Hematopoietic multipotent progenitor cell treated with erythropoietin and hydrocortisone succinate and interleukin-3 and kit ligand, for 17 days (in vitro differentiated cells): ENCODE measurements around the gene HEG1.

Experiments
- DNase-seq: peaks from one replicate; pipeline ENCODE4 v3.0.0-alpha.2; 2015; ENCODE audit warnings: low spot score

HEG1 gene

DNA sequence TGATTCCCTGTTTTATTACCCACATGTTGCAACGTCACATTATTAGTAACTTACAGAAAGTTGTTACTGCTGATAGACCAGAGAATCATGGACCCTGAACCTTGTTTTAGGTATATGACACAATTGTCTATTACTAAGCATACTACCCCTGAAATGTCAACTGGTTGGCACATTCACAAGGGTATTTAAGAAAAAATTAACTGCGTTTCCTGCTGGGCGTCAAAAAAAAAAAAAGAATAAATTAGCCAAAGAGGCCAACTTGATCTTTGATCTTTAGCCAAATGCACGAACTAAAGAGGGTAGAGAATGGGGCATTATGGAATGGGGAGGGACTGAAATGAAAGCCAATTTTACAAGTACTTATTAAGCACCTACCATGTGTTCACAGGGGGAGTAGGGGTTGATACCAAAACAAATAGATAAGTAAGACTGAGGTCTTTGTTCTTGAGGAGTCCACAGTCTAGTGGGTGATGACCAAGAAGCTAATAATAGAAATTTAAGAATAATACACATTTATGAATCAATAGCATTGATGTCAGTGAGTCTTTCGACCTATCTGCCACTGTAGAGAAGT lies 103.4 kb downstream of the HEG1 start:
- DNase-seq, result no peak

DNA sequence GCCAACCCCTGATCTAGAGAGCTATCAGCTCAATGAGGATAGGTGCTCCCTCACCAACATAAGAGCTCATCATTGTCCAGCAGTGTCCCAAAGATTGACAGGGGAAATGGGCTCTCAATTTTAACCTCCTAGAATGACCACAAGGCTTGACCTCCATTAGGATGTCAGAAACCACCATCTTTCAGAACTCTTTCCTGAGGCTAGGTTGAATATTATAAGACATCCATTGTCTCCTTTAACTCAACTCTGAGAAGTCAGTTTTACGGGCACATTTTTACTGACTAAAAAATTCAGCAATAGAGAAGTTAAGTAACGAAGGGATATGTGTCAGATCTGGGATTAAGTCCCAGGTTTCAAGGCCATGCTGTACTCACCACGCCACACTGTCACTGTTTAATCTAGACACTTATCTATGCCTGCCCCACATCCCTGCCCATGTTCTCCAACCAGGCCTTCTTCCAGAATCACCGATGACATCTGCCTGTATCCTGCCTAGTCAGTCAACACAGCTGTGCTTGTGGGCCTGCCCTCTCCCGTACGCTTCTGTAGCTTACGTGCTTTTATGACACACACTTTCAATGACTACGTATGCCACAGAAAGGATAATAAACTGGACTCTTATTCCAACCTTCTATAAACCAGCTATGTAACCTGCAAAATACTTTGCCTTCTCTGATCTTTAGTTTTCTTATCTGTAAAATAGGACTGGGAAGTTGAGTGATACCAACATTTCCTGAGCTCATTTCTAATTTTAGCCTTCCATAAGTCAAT lies 104.1 kb downstream of the HEG1 start:
- DNase-seq, result no peak

DNA sequence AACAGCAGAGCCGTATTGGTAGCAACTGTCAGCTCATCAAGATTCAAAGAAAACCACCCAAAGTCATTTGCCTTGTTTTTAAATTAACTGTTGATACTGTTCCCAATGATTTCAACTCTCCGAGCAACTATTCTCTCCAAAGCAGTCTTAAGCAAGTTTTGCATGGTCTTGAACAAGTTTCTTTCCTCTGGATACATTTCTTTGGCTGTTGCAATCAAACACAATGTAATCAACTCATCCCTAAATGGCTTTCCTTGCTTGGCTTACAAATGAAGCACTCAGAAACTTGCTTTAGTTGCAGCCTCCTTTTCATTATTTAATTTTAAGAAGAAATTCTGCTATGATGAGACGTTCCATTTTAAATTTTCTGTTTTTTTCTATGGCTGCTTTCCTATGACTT lies 105.8 kb downstream of the HEG1 start:
- no peak for DNase-seq

DNA sequence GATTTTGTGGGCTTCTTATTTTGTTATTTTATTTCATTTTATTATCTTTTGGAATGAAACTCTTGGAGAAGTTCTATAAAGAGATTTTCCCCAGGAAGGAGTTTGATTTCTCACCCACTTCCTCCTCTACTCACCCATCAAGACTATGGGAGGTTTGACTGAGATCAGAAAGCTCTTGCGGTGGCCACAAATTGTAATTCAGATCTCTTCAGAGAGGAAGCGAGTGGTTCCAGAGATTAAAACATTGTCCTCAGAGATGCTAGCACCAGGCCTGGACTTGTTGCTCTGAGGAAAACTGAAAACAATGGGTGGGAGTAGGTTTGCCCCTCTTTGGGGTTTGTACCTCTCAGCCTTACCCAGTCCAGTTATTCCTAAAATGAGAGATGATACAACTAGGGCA lies 113.2 kb downstream of the HEG1 start:
- no peak for DNase-seq

DNA sequence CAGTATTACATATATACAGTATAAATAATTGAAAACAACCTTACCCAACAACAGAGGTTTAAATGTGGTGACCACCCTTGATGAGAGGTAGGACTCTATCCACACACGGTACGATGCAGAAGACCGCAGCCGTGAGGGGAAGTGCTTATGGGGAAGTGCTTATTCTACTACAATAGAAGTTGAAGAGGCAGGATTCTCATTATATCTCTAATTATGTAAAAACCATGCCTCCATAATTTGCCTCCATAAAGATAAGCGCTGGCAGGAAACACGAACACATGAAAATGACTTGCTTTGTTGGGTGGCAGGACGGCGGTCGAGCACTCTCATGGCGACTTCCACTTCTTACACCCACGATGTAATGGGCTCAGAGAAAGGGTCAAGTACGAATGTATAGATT lies 114.0 kb downstream of the HEG1 start:
- DNase-seq, result no peak

DNA sequence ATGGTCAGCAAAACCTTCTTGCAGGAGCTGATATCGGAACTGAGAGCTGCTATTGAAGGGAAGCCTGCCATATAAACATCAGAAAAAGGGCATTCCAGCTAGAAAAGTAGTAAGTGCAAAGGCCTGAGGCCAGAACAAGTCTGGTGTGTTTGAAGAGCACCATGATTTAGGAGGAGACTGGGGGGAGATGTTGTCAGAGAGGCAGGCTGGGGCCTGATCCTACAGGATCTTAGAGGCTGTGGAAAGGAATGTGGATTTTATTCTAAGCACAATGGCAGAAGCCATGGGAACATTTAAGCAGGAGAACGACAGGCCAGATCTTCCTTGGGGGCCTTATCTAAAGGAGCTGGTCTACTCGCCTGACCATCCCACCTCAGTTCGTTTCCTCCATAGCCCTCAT lies 116.1 kb downstream of the HEG1 start:
- no peak for DNase-seq

DNA sequence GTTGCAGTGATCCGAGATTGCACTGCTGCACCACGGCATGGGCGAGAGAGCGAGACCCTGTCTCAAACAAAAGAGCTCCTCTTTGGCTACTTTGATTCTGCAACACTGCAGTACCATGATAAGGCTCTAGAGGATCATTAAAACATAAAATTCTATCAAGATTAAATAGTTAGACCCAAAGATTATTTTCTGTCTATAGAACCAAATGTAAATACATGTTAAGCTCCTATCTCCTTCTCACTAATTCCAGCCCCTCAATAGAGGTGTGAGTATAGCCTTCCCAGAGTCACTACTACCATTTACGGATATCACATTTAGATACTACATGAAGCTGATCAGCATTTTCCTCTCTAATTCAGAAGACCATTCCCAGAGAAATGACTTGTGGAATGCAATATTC lies 116.9 kb downstream of the HEG1 start:
- DNase-seq, result no peak

DNA sequence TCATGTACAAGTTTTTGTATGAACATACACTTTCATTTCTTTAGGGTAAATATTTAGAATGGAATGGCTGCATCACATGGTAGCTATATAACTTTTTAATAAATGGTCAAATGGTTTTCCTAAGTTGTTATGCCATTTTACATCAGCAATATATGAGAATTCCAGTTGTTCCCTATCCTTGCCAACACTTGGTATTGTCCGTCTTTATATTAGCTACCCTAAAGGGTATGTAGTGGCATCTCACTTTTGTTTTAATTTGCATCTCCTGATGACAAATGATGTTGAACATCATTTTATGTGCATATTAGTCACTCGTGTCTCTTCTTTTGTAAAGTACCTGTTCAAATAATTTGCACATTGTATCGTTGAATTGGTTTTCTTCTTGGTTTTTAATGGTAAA lies 118.7 kb downstream of the HEG1 start:
- DNase-seq, result no peak

DNA sequence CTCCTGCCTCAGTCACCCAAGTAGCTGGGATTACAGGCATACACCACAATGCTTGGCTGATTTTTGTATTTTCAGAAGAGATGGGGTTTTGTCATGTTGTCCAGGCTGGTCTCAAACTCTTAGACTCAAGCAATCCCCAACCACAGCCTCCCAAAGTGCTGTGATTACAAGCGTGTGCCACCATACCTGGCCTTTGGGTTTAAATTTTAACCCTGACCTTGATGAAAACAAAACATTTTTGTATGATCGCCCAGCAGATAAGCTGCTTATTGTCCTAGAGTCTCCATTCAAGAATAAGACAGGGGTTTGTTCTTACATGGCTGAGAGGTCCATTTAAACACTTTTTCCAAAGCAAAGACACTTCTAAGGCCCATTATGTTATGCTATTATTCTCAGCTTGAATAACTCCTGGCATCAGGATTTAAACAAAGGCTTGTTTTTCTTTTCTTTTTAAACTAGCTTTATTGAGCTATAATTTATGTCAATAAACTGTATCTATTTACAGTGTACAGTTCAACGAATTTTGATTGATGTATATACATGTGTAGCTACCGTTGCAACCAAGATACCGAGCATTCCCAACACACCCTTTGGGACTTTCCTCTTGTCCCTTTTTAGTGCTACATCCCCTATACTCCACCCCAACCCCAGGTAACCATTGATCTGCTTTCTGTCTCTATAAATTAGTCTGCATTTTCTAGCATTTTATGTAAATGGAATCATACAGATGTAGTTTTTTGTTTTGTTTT lies 119.8 kb downstream of the HEG1 start:
- no peak for DNase-seq

DNA sequence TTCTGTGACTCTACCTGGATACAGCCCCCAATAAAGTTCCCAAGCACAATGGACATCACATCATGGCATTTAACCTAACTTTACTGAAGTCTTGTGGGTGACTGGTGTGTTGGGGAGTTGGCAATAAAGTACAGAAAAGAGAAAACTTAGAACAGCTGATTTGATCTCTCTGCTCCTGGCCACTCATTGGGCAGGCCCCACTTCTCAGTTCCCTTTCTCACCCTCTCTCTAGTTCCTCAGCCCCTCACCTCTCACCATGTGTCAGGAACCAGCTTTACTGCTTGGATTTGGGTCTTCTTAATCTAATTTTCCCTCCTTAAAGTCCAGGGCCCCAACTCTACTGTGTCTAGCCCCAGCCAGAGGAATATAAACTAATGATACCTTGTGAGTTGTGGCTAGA lies 120.5 kb downstream of the HEG1 start:
- no peak for DNase-seq

DNA sequence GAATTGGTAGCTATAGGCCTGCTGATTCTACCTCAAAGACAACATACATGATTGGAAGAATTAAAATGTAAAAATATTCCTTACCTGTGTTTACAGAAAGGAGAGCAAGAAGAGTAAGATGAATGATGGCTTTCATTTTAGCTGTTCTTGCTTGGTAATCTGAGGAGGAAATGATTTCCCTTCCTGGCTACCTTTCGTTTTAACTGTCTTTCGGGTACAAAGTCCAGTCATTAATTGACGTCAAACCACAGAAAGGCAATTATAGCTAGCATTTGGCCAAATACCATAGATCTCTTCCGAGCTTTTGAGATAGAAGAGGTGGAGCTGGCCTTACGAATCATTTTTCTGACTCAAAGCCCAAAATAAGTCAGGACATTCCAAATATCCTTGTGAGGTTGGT lies 121.2 kb downstream of the HEG1 start, which contains the start of gene MUC13:
TSS of gene MUC13 (minus strand) at position 175 of the 400 bp plus-strand sequence. CDS start at position 136, 39 bp downstream.
- no peak for DNase-seq

DNA sequence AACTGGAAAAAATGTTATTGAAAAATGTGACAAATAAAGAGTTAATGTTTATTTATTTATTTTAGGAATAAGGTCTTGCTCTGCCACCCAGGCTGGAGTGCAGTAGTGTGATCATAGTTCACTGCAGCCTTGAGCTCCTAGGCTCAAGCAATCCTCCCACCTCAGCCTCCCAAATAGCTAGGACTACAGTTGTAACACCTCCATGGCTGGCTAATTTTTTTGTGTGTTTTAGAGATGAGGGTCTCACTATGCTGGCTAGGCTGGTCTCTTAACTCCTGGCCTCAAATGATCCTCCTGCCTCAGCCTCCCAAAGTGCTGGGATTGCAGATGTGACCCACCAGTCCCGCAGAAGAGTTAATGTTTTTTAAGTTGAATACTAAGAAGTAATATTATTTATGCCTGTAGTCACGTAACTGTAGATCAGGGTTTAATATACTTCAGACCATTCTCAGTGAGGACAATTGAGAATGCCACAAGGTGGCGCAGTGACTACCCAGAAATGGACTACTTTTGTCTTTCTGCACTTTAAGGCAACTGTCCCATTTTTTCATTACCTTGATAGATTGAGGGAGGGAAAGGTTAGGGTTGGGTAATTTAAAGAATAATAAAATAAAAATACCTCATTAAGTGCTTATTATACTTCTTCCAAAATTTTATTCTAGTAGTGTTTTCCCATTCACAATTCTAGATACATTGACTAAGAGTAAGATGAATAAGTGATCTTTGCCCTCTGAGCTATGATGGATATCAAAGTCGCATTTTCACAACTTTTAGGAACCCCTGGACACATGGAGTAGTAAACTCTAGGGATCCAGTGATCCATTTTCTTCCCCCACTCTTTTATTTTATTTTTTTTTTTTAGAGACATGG lies 127.2 kb downstream of the HEG1 start:
- DNase-seq, result peak; percentile 59

DNA sequence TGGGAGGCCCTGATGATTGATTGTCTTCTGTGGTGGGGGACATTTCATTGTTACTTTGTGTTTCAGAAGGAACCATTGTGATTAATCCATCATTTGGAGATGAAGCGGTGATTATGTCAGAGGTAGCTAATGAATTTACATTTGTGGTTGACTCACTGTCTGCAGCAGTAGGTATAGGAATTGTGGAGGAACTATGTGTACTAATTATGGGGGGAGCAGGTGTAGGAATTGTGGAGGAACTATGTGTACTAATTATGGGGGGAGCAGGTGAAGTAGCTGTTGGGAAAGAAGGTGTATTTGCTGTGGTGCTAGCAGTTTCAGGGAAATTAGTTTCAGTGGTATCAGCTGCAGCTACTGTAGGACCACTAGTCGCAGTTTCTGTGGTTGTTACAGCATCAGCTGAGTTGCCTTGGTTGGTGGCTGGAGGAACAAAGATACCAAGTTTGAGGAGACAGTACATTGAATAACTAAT lies 128.2 kb downstream of the HEG1 start:
- no peak for DNase-seq

DNA sequence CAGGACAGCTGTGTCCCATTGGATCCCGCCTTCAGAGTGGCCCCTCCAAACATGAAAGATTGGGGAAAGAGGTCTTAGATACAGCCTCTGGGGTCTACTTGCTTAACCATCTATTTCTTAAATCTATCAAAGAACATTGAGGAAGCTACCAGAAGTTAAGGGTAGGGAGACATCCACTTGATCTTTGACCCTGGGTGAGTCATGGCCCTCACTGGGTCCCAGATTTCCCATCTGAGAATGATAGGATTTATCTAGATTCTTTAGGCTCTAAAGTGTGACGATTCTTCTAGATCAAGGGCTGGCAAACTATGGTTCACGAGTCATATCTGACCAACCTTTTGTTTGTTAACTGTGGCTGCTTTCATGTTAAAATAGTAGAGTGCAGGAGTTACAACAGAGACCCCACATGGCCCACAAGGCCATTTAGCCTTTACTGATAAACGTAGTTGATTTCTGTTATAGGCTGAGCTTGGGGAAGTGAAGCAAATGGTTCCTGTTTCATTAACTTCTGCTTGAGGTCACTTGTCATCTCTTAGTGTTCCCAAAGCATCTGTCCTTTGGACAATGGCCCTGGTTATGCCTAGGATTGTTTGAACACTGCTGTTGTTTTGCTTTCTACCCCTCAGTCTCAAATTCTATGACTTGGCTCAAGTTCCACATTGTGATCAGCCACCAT lies 129.2 kb downstream of the HEG1 start:
- DNase-seq, result no peak

DNA sequence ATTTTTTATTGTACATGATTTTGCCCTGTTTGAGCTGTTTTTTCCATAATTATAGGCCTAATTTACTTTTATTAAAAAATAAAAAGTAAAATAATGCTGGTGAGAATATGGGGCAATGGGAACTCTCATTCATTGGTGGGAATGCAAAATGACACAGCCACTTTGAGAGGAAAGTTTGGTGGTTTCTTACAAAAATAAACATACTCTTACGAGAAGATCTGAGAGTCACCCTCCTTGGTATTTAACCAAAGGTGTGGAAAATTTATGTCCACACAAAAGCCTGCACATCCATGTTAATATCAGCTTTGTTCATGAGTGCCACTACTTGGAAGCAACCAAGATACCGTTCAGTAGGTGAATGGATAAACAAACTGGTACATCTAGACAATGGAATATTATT lies 131.1 kb downstream of the HEG1 start:
- DNase-seq, result no peak

DNA sequence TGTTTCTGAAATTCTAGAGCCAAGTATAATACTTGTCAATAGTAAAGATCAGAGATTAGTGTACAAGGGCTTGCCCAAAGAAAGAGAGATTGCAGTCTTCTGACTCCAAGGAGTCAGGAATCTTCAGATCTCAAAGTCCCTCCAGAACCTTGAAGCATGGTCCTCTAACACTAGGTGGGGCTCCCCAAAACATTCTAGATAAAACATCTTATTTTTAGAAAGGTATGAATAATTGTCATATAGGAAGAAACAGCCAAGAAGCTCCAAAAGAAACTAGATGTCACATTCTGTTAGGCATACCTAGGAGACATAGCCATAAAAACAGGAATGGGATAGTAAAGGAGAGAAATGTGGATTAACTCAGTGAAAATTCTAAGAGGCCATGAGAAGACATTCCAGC lies 132.0 kb downstream of the HEG1 start:
- no peak for DNase-seq

DNA sequence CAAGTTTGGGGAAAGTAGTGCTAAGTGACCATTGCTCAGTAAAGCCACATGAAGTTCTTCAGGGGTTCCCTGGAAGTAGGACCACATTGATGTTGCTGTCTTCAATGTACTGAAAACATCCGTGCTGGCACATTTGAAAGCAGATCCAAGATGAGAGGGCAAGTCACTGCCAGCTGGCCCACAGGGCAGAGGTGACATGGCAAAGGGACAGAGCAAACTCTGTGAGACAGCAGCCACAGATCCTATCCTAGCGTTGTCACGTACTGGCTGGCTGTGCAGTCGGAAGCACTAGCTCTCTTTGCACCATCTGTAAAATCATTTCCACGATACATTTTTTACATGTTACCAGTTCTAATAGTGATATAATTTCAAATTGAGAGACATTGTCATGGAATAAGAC lies 135.1 kb downstream of the HEG1 start:
- DNase-seq, result no peak

DNA sequence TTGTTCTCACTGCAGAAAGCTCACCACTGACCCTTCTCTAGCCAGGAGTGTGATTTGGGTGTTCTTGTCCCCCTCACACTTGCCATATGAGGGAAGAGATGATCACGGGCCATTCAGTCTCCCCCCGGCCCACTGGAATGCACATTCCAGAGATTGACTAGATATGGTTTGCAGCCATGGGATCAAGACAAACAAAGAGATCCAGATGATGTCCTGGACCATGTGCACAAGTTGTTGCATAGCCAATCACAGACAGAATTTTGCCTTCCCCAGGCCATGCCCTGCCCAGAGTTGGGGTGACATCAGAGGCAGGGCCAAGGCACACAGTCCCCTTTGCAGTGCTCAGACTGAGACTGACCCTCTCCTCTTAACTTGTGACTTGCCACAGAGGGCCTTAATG lies 136.0 kb downstream of the HEG1 start:
- no peak for DNase-seq

DNA sequence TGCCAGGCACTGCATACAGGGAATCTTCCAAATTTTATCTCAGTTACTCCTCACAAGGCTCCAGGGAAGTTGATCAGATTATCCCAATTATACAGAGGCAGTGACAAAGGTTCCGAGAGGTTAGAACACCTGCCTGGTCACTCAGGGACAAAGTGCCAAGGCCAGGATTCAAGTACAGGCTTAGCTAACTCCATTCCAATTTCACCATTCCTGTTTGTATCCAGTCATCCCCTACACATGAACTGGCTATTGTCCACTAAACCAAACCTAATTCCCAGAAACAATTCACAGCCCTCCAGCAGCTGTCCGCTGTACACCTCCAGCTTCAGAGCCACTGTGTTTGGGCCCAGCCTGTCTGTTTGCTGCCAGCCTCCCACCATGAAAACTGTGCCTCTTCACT lies 137.3 kb downstream of the HEG1 start:
- no peak for DNase-seq

DNA sequence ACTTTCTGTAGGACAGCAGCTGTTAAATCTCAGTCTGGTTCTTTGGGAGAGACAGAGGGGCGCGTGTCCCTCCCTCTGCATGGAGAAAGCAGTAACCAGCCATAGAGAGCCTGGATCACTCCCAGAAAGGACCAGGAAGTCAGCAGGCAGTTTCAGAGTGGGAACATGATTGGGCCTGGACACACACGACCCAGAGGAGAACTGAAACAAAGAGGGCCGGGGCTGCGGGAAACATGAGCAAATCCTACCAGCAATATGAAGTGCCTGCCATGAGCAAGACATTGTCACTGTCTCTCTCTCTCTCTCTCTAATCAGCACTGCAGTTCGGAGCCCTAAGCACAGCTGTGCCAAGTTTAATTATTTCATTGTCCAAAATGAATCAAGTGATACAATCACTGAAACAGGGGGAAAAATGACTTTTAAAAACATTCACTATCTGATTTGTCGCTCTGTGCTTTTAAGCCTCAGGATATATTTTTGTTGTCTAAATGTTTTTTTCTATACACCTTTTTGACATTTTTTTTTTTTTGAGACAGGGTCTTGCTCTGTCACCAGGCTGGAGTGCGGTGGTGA lies 138.9 kb downstream of the HEG1 start:
- no peak for DNase-seq
